Right lobe of liver (tissue), 4 donors: ENCODE measurements around the gene THSD7A.

ENCODE experiments used
- POLR2A ChIP-seq: fragments of 450-650 bp; IDR thresholded peaks from one replicate; pipeline ENCODE4 v1.6.1; 2017; ENCODE audit warnings: antibody characterized with exemption, mild to moderate bottlenecking
- TF ChIP-seq, protein P1 (sequence below), 4 donors: fragments of 200-600 bp in 3 of 4; fragments of 450-650 bp in 1 of 4; IDR thresholded peaks; one replicate each; pipeline versions ENCODE4 v1.5.1 to v1.8.0; 2016 to 2022; ENCODE audit warnings: antibody characterized with exemption in 4 of 4, mild to moderate bottlenecking in 2 of 4
- donor health status: DM: no; HTN: no; CAD: no.
- donor health status: DM: no; HTN: no; CAD: no.
- donor health status: DM: no; HTN: yes; CAD: no.

DNA sequence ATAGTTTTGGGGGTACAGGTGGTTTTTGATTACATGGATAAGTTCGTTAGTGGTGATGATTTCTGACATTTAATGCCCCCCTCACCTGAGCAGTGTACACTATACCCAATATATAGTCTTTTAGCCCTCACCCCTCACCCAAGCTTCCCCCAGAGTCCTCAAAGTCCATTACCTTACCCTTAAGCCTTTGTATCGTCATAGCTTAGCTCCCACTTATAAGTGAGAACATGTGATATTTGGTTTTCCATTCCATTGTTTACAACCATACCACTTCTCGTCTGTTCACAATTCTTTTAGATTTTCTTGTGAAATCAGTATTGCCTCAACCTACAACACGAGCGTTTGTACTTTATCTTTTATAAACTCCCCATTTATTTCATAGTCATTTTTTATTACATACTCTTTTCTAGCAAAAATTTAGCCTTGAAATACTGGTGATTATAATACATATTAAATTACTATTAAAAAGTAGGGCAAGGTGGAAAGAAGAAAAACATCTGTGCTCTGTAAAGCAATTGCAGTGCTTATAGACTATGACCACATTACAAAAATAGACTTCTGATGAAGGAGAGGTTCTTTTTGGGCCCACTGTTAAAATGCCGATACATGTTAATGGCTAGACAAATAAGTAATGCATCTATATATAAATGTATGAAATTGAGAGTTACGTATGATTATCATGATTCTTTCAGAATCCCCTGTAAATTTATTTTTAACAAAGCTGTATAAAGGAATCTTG, 164.8 kb downstream of the THSD7A start:
- TF ChIP-seq, protein P1, sequence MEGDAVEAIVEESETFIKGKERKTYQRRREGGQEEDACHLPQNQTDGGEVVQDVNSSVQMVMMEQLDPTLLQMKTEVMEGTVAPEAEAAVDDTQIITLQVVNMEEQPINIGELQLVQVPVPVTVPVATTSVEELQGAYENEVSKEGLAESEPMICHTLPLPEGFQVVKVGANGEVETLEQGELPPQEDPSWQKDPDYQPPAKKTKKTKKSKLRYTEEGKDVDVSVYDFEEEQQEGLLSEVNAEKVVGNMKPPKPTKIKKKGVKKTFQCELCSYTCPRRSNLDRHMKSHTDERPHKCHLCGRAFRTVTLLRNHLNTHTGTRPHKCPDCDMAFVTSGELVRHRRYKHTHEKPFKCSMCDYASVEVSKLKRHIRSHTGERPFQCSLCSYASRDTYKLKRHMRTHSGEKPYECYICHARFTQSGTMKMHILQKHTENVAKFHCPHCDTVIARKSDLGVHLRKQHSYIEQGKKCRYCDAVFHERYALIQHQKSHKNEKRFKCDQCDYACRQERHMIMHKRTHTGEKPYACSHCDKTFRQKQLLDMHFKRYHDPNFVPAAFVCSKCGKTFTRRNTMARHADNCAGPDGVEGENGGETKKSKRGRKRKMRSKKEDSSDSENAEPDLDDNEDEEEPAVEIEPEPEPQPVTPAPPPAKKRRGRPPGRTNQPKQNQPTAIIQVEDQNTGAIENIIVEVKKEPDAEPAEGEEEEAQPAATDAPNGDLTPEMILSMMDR (IDR thresholded peaks at IDR 0.05) = no peak
- no peak for TF ChIP-seq POLR2A
